ENCODE measurements around the gene TRAPPC14.
A peak's percentile ranks its signal among the peaks of the same experiment; 100 is the strongest.

- TF ChIP-seq CTCF (IDR thresholded peaks at IDR 0.05) (peak in 2 of 7 experiments; percentile 7 to 12), POLR2A (IDR thresholded peaks at IDR 0.05) (peak in 2 of 3 donors; percentile 80 to 81)
Measured at GRCh38 chr7:100119072-100119969, 39.2 kb downstream of the TRAPPC14 start, which contains the start of the genes CNPY4 and TAF6.
